Ovary (tissue), 9 donors: ENCODE measurements around the gene SMCO4. TPM values are rescaled to one million over a fixed set of nuclear protein-coding genes. Genes with fewer than 3 reads are reported as not detected.

Source experiments
- DNase-seq, 5 donors: peaks; one replicate each; pipeline ENCODE4 v3.0.0-alpha.2; 2019 to 2020
- H3K27ac ChIP-seq, 2 donors: fragments of 200-600 bp; one replicate each; pipeline versions ENCODE4 v1.5.1 to v1.8.0; 2019 to 2022
- H3K27me3 ChIP-seq: fragments of 200-600 bp; one replicate; pipeline ENCODE4 v1.8.0; 2022
- H3K36me3 ChIP-seq: fragments of 200-600 bp; sonication (generic); one replicate; pipeline ENCODE4 v1.5.1; 2019
- H3K4me1 ChIP-seq: one replicate; pipeline ENCODE4 v1.8.1; 2013; ENCODE audit warnings: mild to moderate bottlenecking, moderate library complexity; ENCODE audit not compliant: insufficient read depth
- H3K4me3 ChIP-seq: fragments of 200-600 bp; sonication (generic); one replicate; pipeline ENCODE4 v1.5.1; 2017
- H3K9me3 ChIP-seq, 2 donors: fragments of 200-600 bp in 1 of 2; sonication (generic) in 1 of 2; one replicate each; pipeline versions ENCODE4 v1.5.1 to v1.8.1; 2013 to 2019; ENCODE audit warnings: mild to moderate bottlenecking in 1 of 2, moderate library complexity in 1 of 2
- EP300 ChIP-seq: sonication (generic); formaldehyde crosslinking; IDR thresholded peaks from one replicate; pipeline ENCODE4 v1.6.1; 2017; ENCODE audit warnings: antibody characterized with exemption
- POLR2A ChIP-seq: fragments of 450-650 bp; IDR thresholded peaks from one replicate; pipeline ENCODE4 v1.6.1; 2017; ENCODE audit warnings: antibody characterized with exemption, mild to moderate bottlenecking, moderate library complexity
- WGBS, 3 donors: extraction: QIAGEN DNeasy Blood & Tissue Kit in 1 of 3; methylation state at CpG; one replicate each; pipeline versions ENCODE4 v1.1.5 to v1.1.7; 2013 to 2017; 5-methylcytosine and 5-hydroxymethylcytosine counted together
- intact Hi-C, 4 donors: fragments of 100-400 bp; cut with DNase I; formaldehyde crosslinking; loops; one replicate each; pipeline versions ENCODE4 v1.11.0 to v1.15.1; 2022 to 2023
- polyA plus RNA-seq, 2 donors: library from polyadenylated mRNA; stranded (reverse); fragments of 200-250 nt in 1 of 2; fragments of 350-450 nt in 1 of 2; fragmentation: Illumina TruSeq in 1 of 2; extraction: RNeasy Lipid Tissue Mini Kit (QIAGEN cat#74804) in 1 of 2; gene quantifications; one replicate each; pipeline ENCODE4 v1.2.3, GENCODE V29; 2013 to 2014
- total RNA-seq, 7 donors: library from RNA; depleted of rRNA in 2 of 7; stranded (reverse); fragments of >200 nt in 2 of 7; fragmentation: NEBNext Ultra II Directional in 3 of 7; extraction: Animal tissue kit (Norgen Biotek cat#: 25700) in 3 of 7; gene quantifications; one replicate each; pipeline versions ENCODE4 v1.1.0 to v1.2.4, GENCODE V29; 2016 to 2023
- TF ChIP-seq, protein P1 (sequence below), 3 donors: fragments of 450-650 bp in 2 of 3; fragments of 200-600 bp in 1 of 3; IDR thresholded peaks; one replicate each; pipeline versions ENCODE4 v1.5.1 to v1.8.0; 2016 to 2022; ENCODE audit warnings: antibody characterized with exemption in 3 of 3, mild to moderate bottlenecking in 1 of 3
- donor health status: DM: no; HTN: no; CAD: no; lungs with moderate emphysema.
- donor health status: DM: no; HTN: no; CAD: no.
- donor health status: Bipolar disorder and iron deficiency.
- donor health status: DM: yes; HTN: yes; CAD: no.
- donor health status: DM: no; HTN: no; CAD: no.
- donor health status: DM: yes; HTN: yes; CAD: no.

The SMCO4 gene
- total and polyA plus RNA-seq, 9 donors, result 10.8 to 52.7 (median 20.2) TPM

DNA sequence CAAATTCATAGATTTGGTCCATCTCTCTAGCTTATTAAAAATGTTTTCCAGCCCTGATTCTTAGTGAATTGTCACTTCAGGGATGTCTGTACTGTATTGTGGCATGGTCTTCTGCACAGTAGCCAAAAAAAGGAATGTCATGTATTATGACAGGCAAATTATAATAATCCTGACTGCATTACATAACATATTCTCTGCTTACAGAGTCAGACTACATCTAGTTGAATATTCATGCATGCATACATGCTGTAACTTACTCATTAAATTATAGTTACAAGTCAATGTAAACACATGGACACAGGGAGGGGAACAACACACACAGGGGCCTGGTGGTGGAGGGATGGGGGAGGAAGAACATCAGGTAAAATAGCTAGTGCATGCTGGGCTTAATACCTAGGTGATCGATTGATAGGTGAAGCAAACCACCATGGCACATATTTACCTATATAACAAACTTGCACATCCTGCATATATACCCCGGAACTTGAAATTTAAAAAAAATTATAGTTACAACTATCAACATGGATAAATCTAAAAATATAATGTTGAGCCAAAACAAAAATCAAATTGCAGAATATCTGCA lies 31.5 kb upstream of the SMCO4 start:
- WGBS, 3 donors, result 63 to 85% (median 69%) methylated on average over 2 of the region's 2 CpGs
- Histone ChIP-seq H3K27ac (no peak overlapping the region), H3K4me1 (no peaks in the 10 kb centered on the region), H3K9me3 (no peaks in the 10 kb centered on the region), H3K36me3 (no peaks in the 10 kb centered on the region), H3K4me3 (no peak overlapping the region), H3K27me3 (no peaks in the 10 kb centered on the region)
- TF ChIP-seq EP300 (no peak), POLR2A (no peak)
- TF ChIP-seq, protein P1, sequence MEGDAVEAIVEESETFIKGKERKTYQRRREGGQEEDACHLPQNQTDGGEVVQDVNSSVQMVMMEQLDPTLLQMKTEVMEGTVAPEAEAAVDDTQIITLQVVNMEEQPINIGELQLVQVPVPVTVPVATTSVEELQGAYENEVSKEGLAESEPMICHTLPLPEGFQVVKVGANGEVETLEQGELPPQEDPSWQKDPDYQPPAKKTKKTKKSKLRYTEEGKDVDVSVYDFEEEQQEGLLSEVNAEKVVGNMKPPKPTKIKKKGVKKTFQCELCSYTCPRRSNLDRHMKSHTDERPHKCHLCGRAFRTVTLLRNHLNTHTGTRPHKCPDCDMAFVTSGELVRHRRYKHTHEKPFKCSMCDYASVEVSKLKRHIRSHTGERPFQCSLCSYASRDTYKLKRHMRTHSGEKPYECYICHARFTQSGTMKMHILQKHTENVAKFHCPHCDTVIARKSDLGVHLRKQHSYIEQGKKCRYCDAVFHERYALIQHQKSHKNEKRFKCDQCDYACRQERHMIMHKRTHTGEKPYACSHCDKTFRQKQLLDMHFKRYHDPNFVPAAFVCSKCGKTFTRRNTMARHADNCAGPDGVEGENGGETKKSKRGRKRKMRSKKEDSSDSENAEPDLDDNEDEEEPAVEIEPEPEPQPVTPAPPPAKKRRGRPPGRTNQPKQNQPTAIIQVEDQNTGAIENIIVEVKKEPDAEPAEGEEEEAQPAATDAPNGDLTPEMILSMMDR (IDR thresholded peaks at IDR 0.05), result no peak
- DNase-seq, result no peak
- intact Hi-C loops, result no loop called here

DNA sequence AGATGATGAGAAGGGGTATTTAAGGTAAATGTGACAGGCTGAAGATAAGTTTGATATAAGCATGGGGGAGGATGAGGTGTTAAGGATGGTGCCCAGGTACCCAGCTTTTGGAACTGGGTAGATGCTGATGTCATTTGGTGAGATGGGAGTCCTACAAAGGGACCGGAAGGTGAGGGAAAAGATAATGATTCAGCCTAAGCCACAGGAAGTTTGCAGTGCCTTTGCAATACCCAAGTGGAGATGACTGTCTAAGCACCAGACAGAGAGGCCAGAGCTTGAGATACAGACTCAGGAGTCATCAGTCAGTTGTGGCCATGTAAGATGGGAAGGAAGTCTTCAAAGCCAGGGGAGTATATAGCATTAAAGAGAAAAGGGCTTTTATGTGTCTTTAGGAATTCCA lies 30.0 kb upstream of the SMCO4 start:
- H3K9me3 ChIP-seq, result no peaks in the 10 kb centered on the region
- H3K36me3 ChIP-seq, result no peaks in the 10 kb centered on the region
- 79 to 85% (median 85%) methylated on average over 1 of the region's 1 CpG for WGBS, 3 donors
- no peak for DNase-seq
- H3K27ac ChIP-seq, result no peak overlapping the region
- TF ChIP-seq POLR2A (no peak), EP300 (no peak)
- no peaks in the 10 kb centered on the region for H3K27me3 ChIP-seq
- H3K4me3 ChIP-seq, result no peak overlapping the region
- no peaks in the 10 kb centered on the region for H3K4me1 ChIP-seq
- intact Hi-C loops, result no loop called here

DNA sequence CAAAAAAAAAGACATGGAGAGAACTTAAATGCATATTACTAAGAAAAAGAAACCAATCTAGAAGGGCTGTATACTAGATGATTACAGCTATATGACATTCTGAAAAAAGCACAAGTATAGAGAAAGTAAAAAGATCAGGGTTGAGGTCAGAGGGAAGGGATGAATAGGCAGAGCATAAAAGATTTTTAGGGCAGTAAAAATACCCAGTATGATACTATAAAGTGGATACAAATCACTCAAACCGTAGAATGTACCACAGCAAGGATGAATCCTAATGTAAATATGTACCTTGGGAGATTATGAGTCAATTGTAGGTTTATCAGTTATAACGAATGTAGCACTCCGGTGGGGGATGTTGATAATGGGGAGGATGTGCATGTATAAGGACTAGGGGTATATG lies 29.4 kb upstream of the SMCO4 start:
- Histone ChIP-seq H3K27me3 (no peaks in the 10 kb centered on the region), H3K27ac (no peak overlapping the region), H3K9me3 (no peaks in the 10 kb centered on the region), H3K4me3 (no peak overlapping the region), H3K4me1 (peaks cover 3% of the 10 kb centered on the region), H3K36me3 (no peaks in the 10 kb centered on the region)
- no peak for TF ChIP-seq EP300
- no peak for TF ChIP-seq POLR2A
- TF ChIP-seq, protein P1 (IDR thresholded peaks at IDR 0.05), result no peak
- intact Hi-C loops, result no loop called here
- no peak for DNase-seq
- whole genome bisulfite sequencing, 3 donors, result 58 to 69% (median 67%) methylated on average over 3 of the region's 3 CpGs

DNA sequence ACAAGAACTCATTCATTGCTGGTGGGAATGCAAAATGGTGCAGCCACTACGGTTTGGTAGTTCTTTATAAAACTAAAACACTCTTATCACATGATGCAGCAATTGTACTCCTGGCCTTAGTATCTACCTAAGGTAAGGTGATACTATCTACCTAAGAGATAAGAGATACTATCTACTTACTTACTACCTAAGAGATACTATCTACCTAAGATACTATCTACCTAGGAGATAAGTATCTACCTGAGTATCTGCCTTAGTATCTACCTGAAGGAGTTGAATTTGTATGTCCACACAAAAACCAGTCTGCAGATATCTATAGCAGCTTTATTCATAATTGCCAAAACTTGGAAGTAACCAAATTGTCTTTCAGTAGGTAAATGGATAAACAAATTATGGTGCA lies 29.0 kb upstream of the SMCO4 start:
- 66 to 95% (median 74%) methylated on average over 1 of the region's 1 CpG for WGBS, 3 donors
- DNase-seq, result no peak
- intact Hi-C loops, result no loop called here
- H3K4me3 ChIP-seq, result no peak overlapping the region
- peaks cover 7% of the 10 kb centered on the region for H3K4me1 ChIP-seq
- no peaks in the 10 kb centered on the region for H3K27me3 ChIP-seq
- H3K9me3 ChIP-seq, result no peaks in the 10 kb centered on the region
- no peak overlapping the region for H3K27ac ChIP-seq
- TF ChIP-seq, protein P1 (IDR thresholded peaks at IDR 0.05), result no peak
- TF ChIP-seq POLR2A (no peak), EP300 (no peak)
- H3K36me3 ChIP-seq, result no peaks in the 10 kb centered on the region

DNA sequence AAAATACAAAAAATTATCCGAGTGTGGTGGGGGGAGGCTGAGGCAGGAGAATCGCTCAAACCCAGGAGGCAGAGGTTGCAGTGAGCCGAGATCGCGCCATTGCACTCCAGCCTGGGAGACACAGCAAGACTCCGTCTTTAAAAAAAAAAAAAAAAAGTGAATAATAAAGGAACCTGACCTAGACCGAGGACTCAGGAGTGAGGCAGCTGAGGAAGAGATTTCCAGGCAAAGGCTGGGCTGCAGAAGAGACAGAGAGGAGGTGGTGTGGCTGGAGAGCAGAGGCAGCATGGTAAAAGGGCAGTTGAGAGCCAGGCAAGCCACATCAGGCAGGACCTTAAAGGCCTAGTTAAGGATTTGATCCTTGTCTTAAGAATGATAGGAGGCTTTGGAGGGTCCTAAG lies 28.4 kb upstream of the SMCO4 start:
- H3K4me3 ChIP-seq, result no peak overlapping the region
- no peak for DNase-seq
- TF ChIP-seq POLR2A (no peak), EP300 (no peak)
- TF ChIP-seq, protein P1 (IDR thresholded peaks at IDR 0.05), result no peak

More for the DNA sequence above, 28.4 kb upstream of the SMCO4 start:
- Histone ChIP-seq H3K36me3 (no peaks in the 10 kb centered on the region), H3K27me3 (no peaks in the 10 kb centered on the region), H3K27ac (no peak overlapping the region), H3K9me3 (no peaks in the 10 kb centered on the region), H3K4me1 (peaks cover 7% of the 10 kb centered on the region)
- 86 to 87% (median 86%) methylated on average over 7 of the region's 7 CpGs for WGBS, 3 donors
- intact Hi-C loops, result no loop called here
